H9 (cell line): ENCODE measurements around the gene TMEM131. TPM values are rescaled to one million over a fixed set of nuclear protein-coding genes. Genes with fewer than 3 reads are reported as not detected.

Experiments
- DNase-seq: peaks from one replicate; pipeline ENCODE4 v3.0.0-alpha.2; 2017
- H2AFZ ChIP-seq: one replicate; pipeline ENCODE4 v1.6.1; 2013; ENCODE audit warnings: mild to moderate bottlenecking, low read length, control low read depth, moderate library complexity
- H2AK5ac ChIP-seq: 2 replicates; pipeline ENCODE4 v1.6.1; 2013; ENCODE audit warnings: low read length, control low read depth, mixed read lengths; ENCODE audit not compliant: insufficient read length
- H2BK120ac ChIP-seq: one replicate; pipeline ENCODE4 v1.6.1; 2013; ENCODE audit warnings: low read depth, mild to moderate bottlenecking, low read length, control low read depth, inconsistent platforms; ENCODE audit not compliant: poor library complexity, severe bottlenecking
- H2BK12ac ChIP-seq: 2 replicates; pipeline ENCODE4 v1.6.1; 2013; ENCODE audit warnings: low read length, control low read depth, mixed read lengths, low read depth; ENCODE audit not compliant: insufficient read length
- H2BK15ac ChIP-seq: 2 replicates; pipeline ENCODE4 v1.6.1; 2013; ENCODE audit warnings: low read depth, low read length, control low read depth
- H2BK20ac ChIP-seq: one replicate; pipeline ENCODE4 v1.6.1; 2013; ENCODE audit warnings: low read depth, mild to moderate bottlenecking, low read length, control low read depth, inconsistent platforms; ENCODE audit not compliant: poor library complexity, severe bottlenecking
- H2BK5ac ChIP-seq: 2 replicates; pipeline ENCODE4 v1.6.1; 2013; ENCODE audit warnings: low read length, control low read depth, mixed read lengths; ENCODE audit not compliant: insufficient read length
- H3K14ac ChIP-seq: 2 replicates; pipeline ENCODE4 v1.6.1; 2013; ENCODE audit warnings: low read length, control low read depth; ENCODE audit not compliant: insufficient read depth
- H3K18ac ChIP-seq: 2 replicates; pipeline ENCODE4 v1.6.1; 2013; ENCODE audit warnings: low read depth, mild to moderate bottlenecking, mixed read lengths, low read length, control low read depth; ENCODE audit not compliant: insufficient read length
- H3K23ac ChIP-seq: 2 replicates; pipeline ENCODE4 v1.6.1; 2013; ENCODE audit warnings: low read length, control low read depth, mixed read lengths, low read depth; ENCODE audit not compliant: insufficient read length
- H3K23me2 ChIP-seq: 2 replicates; pipeline ENCODE4 v1.6.1; 2013; ENCODE audit warnings: low read depth, mild to moderate bottlenecking, mixed read lengths, low read length, control low read depth; ENCODE audit not compliant: insufficient read length, poor library complexity, severe bottlenecking
- H3K27ac ChIP-seq: 2 replicates; pipeline ENCODE4 v1.5.1; 2013; ENCODE audit warnings: low read length, control low read depth, mixed read lengths, low read depth; ENCODE audit not compliant: insufficient read length
- H3K27me3 ChIP-seq: 2 replicates; pipeline ENCODE4 v1.6.1; 2013; ENCODE audit warnings: low read length, control low read depth, inconsistent platforms; ENCODE audit not compliant: insufficient read depth
- H3K4ac ChIP-seq: 2 replicates; pipeline ENCODE4 v1.6.1; 2013; ENCODE audit warnings: low read depth, mild to moderate bottlenecking, control low read depth, inconsistent platforms, low read length, moderate library complexity
- H3K4me1 ChIP-seq: 2 replicates; pipeline ENCODE4 v1.6.1; 2013; ENCODE audit warnings: low read length, control low read depth, inconsistent platforms; ENCODE audit not compliant: insufficient read depth
- H3K4me2 ChIP-seq: 2 replicates; pipeline ENCODE4 v1.6.1; 2013; ENCODE audit warnings: low read length, control low read depth, mixed read lengths; ENCODE audit not compliant: insufficient read length, insufficient read depth
- H3K56ac ChIP-seq: 2 replicates; pipeline ENCODE4 v1.6.1; 2013; ENCODE audit warnings: low read depth, mild to moderate bottlenecking, mixed read lengths, low read length, control low read depth; ENCODE audit not compliant: insufficient read length
- H3K79me1 ChIP-seq: 2 replicates; pipeline ENCODE4 v1.6.1; 2013; ENCODE audit warnings: low read depth, mild to moderate bottlenecking, moderate library complexity, low read length, control low read depth, inconsistent platforms; ENCODE audit not compliant: insufficient read depth, poor library complexity, severe bottlenecking
- H3K79me2 ChIP-seq: 2 replicates; pipeline ENCODE4 v1.6.1; 2013; ENCODE audit warnings: low read length, control low read depth, inconsistent platforms; ENCODE audit not compliant: insufficient read depth
- H3K9ac ChIP-seq: 2 replicates; pipeline ENCODE4 v1.6.1; 2013; ENCODE audit warnings: low read length, control low read depth, mixed read lengths; ENCODE audit not compliant: insufficient read length; ENCODE audit errors: extremely low read depth
- H3K9me3 ChIP-seq: one replicate; pipeline ENCODE4 v1.6.1; 2013; ENCODE audit warnings: low read depth, low read length, inconsistent platforms; ENCODE audit not compliant: control insufficient read depth
- H3T11ph ChIP-seq: one replicate; pipeline ENCODE4 v1.6.1; 2013; ENCODE audit warnings: mild to moderate bottlenecking, low read length, control low read depth, inconsistent platforms
- H4K20me1 ChIP-seq: one replicate; pipeline ENCODE4 v1.6.1; 2013; ENCODE audit not compliant: control insufficient read depth, insufficient read length, insufficient read depth
- H4K5ac ChIP-seq: 2 replicates; pipeline ENCODE4 v1.6.1; 2013; ENCODE audit warnings: low read depth, mild to moderate bottlenecking, mixed read lengths, low read length, control low read depth; ENCODE audit not compliant: insufficient read length
- H4K8ac ChIP-seq: replicated peaks from 2 replicates; pipeline ENCODE4 v1.6.1; 2013; ENCODE audit warnings: low read length, control low read depth, mixed read lengths, low read depth; ENCODE audit not compliant: insufficient read length
- H4K91ac ChIP-seq: 2 replicates; pipeline ENCODE4 v1.6.1; 2013; ENCODE audit warnings: low read depth, mild to moderate bottlenecking, moderate library complexity, mixed read lengths, low read length, control low read depth; ENCODE audit not compliant: insufficient read length
- H3K27ac Mint-ChIP-seq, 3 experiments: 2 replicates in 2 of 3; 3 replicates in 1 of 3; pipeline ENCODE4 v1.8.0; 2020 to 2021; ENCODE audit warnings: mixed read lengths in 3 of 3, mild to moderate bottlenecking in 1 of 3, moderate library complexity in 1 of 3
- H3K27me3 Mint-ChIP-seq: 2 replicates; pipeline ENCODE4 v1.8.0; 2021; ENCODE audit warnings: low read depth, mild to moderate bottlenecking, moderate library complexity, mixed read lengths
- H3K36me3 Mint-ChIP-seq, 3 experiments: 2 replicates in 2 of 3; 3 replicates in 1 of 3; pipeline ENCODE4 v1.8.0; 2020 to 2021; ENCODE audit warnings: low read depth in 3 of 3, mixed read lengths in 3 of 3; ENCODE audit not compliant: insufficient read depth in 1 of 3
- H3K4me1 Mint-ChIP-seq, 2 experiments: 2 replicates each; pipeline ENCODE4 v1.8.0; 2020; ENCODE audit warnings: mixed read lengths in 2 of 2
- H3K4me3 Mint-ChIP-seq, 2 experiments: 2 replicates in 1 of 2; 3 replicates in 1 of 2; pipeline ENCODE4 v1.8.0; 2020 to 2021; ENCODE audit warnings: mild to moderate bottlenecking in 2 of 2, mixed read lengths in 2 of 2, moderate library complexity in 1 of 2
- H3K9me3 Mint-ChIP-seq, 2 experiments: 2 replicates in 1 of 2; 3 replicates in 1 of 2; pipeline ENCODE4 v1.8.0; 2020; ENCODE audit warnings: mild to moderate bottlenecking in 2 of 2, mixed read lengths in 2 of 2, moderate library complexity in 1 of 2
- CTCF ChIP-seq: fragments of 200-600 bp; sonication (generic); conservative IDR thresholded peaks from 3 replicates; pipeline ENCODE4 v1.8.0; 2021; ENCODE audit warnings: antibody characterized with exemption, mild to moderate bottlenecking
- WGBS: extraction: QIAGEN DNeasy Blood & Tissue Kit; methylation state at CpG from one replicate; pipeline ENCODE4 v1.1.7; 2013; ENCODE audit warnings: missing lambda C conversion rate, low lambda C conversion rate, mixed read lengths; ENCODE audit not compliant: insufficient read length; ENCODE audit errors: extremely low coverage; 5-methylcytosine and 5-hydroxymethylcytosine counted together
- total RNA-seq: library from RNA; stranded (reverse); gene quantifications from 2 replicates; pipeline ENCODE4 v1.2.1, GENCODE V29; 2021

The TMEM131 gene
- total RNA-seq, 1 experiment from 2014 or later: 20.9 TPM

GRCh38 chr2:97871096-97871780 is 124.5 kb downstream of the TMEM131 start:
- no peak overlapping the region for H3K9ac ChIP-seq
- peaks cover 7 to 18% of the 10 kb centered on the region in 2 experiments for H3K4me1 Mint-ChIP-seq
- H2AK5ac ChIP-seq: no peak overlapping the region
- H3K23me2 ChIP-seq: no peaks in the 10 kb centered on the region
- no peak overlapping the region for H3K4me2 ChIP-seq
- H3K27ac ChIP-seq: no peak overlapping the region
- no peak overlapping the region for H3K4me3 Mint-ChIP-seq
- no peaks in the 10 kb centered on the region for H3K79me1 ChIP-seq
- no peak for TF ChIP-seq CTCF
- no peak overlapping the region for H3K27ac Mint-ChIP-seq
- no peak overlapping the region for H2BK15ac ChIP-seq
- H2AFZ ChIP-seq: no peak overlapping the region
- H3K4ac ChIP-seq: no peak overlapping the region
- H4K5ac ChIP-seq: no peak overlapping the region
- H3K4me1 ChIP-seq: peaks cover 2% of the 10 kb centered on the region; the same call in 1 of the 2 replicates
- no peak overlapping the region for H3K18ac ChIP-seq
- H3K79me2 ChIP-seq: no peaks in the 10 kb centered on the region
- H3K9me3 Mint-ChIP-seq: peaks cover 24 to 26% of the 10 kb centered on the region in 2 experiments
- no CpG with 5 or more reads among the region's 4 CpGs for WGBS
- no peak overlapping the region for H4K8ac ChIP-seq
- no peak overlapping the region for H3K56ac ChIP-seq
- no peak overlapping the region for H4K91ac ChIP-seq
- no peaks in the 10 kb centered on the region for H3K27me3 ChIP-seq
- no peak overlapping the region for H2BK120ac ChIP-seq
- no peaks in the 10 kb centered on the region for H4K20me1 ChIP-seq
- no peaks in the 10 kb centered on the region; the same call in 1 of the 2 replicates for H3K27me3 Mint-ChIP-seq
- H2BK20ac ChIP-seq: no peak overlapping the region
- no peak overlapping the region for H2BK12ac ChIP-seq
- DNase-seq: no peak
- H2BK5ac ChIP-seq: no peak overlapping the region
- no peak overlapping the region for H3K23ac ChIP-seq
- no peak overlapping the region for H3K14ac ChIP-seq
- H3K36me3 Mint-ChIP-seq: peaks cover 23 to 29% (median 26%) of the 10 kb centered on the region in 3 experiments
- H3K9me3 ChIP-seq: no peaks in the 10 kb centered on the region
- no peak overlapping the region for H3T11ph ChIP-seq
